Transverse colon (tissue), 4 donors: Measurements from ENCODE around the gene SRPRA. TPM values are rescaled to one million over a fixed set of nuclear protein-coding genes. Genes with fewer than 3 reads are reported as not detected.
A peak's percentile ranks its signal among the peaks of the same experiment; 100 is the strongest.

Experiments used
- DNase-seq: peaks from one replicate; pipeline ENCODE4 v3.0.0-alpha.2; 2019
- H3K27ac ChIP-seq, 4 donors: fragments of 200-600 bp; sonication (generic); 2 replicates each; pipeline ENCODE4 v1.5.1; 2016 to 2018; ENCODE audit warnings: inconsistent platforms in 4 of 4
- H3K27me3 ChIP-seq: fragments of 200-600 bp; sonication (generic); 2 replicates; pipeline ENCODE4 v1.5.1; 2017; ENCODE audit warnings: inconsistent platforms
- H3K36me3 ChIP-seq, 4 donors: fragments of 200-600 bp; sonication (generic); 2 replicates each; pipeline ENCODE4 v1.5.1; 2017 to 2019; ENCODE audit warnings: inconsistent platforms in 4 of 4
- H3K4me1 ChIP-seq, 4 donors: fragments of 200-600 bp; sonication (generic); 2 replicates each; pipeline ENCODE4 v1.5.1; 2017 to 2020; ENCODE audit warnings: inconsistent platforms in 4 of 4
- H3K4me3 ChIP-seq, 4 donors: fragments of 200-600 bp; sonication (generic); 1 replicate in 1 of 4; 2 replicates in 3 of 4; pipeline versions ENCODE4 v1.5.1 to v1.6.1; 2017 to 2019; ENCODE audit warnings: inconsistent platforms in 4 of 4
- H3K9me3 ChIP-seq, 2 donors: fragments of 200-600 bp; sonication (generic); 2 replicates each; pipeline ENCODE4 v1.5.1; 2017 to 2019; ENCODE audit warnings: inconsistent platforms in 2 of 2
- CTCF ChIP-seq, 5 experiments: fragments of 200-600 bp in 3 of 5; fragments of 450-650 bp in 2 of 5; sonication (generic) in 3 of 5; IDR thresholded peaks; 1 replicate in 2 of 5; 2 replicates in 3 of 5; pipeline ENCODE4 v1.5.1; 2016 to 2017; ENCODE audit warnings: antibody characterized with exemption in 5 of 5, inconsistent platforms in 3 of 5, mild to moderate bottlenecking in 2 of 5, moderate library complexity in 1 of 5
- EP300 ChIP-seq: sonication (generic); formaldehyde crosslinking; IDR thresholded peaks from one replicate; pipeline ENCODE4 v1.6.1; 2017; ENCODE audit warnings: antibody characterized with exemption, low read depth
- POLR2A ChIP-seq: fragments of 450-650 bp; IDR thresholded peaks from one replicate; pipeline ENCODE4 v1.6.1; 2016; ENCODE audit warnings: antibody characterized with exemption, mild to moderate bottlenecking, moderate library complexity
- POLR2AphosphoS5 ChIP-seq, 3 donors: sonication (generic); formaldehyde crosslinking; IDR thresholded peaks; one replicate each; pipeline ENCODE4 v1.6.1; 2016; ENCODE audit warnings: antibody characterized with exemption in 3 of 3
- WGBS, 2 donors: methylation state at CpG; one replicate each; pipeline ENCODE4 v1.1.5; 2018; ENCODE audit warnings: low coverage in 1 of 2; 5-methylcytosine and 5-hydroxymethylcytosine counted together
- in situ Hi-C, 4 donors: fragments of 200-750 bp; cut with MboI; loops; one replicate each; pipeline versions ENCODE4 v1.15.0 to v1.15.1; 2017; ENCODE audit warnings: low sequenced_read_pairs in 3 of 4, low pct_ligation_motif_present in 1 of 4, low pct_unique_long_range_greater_than_20kb in 1 of 4
- intact Hi-C: fragments of 100-400 bp; cut with DNase I; formaldehyde crosslinking; loops from one replicate; pipeline ENCODE4 v1.15.1; 2023; ENCODE audit warnings: low total_unique reads
- total RNA-seq, 4 donors: library from RNA; depleted of rRNA; stranded (reverse); fragments of >200 nt; gene quantifications; one replicate each; pipeline ENCODE4 v1.1.0, GENCODE V29; 2016

Gene SRPRA
- total RNA-seq, 4 donors from 2014 or later: 18.9 to 66.5 (median 63.5) TPM

- TF ChIP-seq POLR2AphosphoS5 (IDR thresholded peaks at IDR 0.05) (no peak), EP300 (no peak), POLR2A (no peak), CTCF (IDR thresholded peaks at IDR 0.05) (no peak)
- no peak overlapping the region for H3K4me3 ChIP-seq
- intact Hi-C loops (no loop called here), in situ Hi-C loops (no loop called here)
- peaks cover 7 to 28% (median 15%) of the 10 kb centered on the region in 4 donors for H3K4me1 ChIP-seq
- 61 to 64% methylated on average over 4 to 6 of the region's 6 CpGs for WGBS, 2 donors
- no peaks in the 10 kb centered on the region for H3K9me3 ChIP-seq
- peak; percentile 83 for DNase-seq
- no peaks in the 10 kb centered on the region for H3K27me3 ChIP-seq
- H3K36me3 ChIP-seq: peaks cover 0 to 7% (median 0%) of the 10 kb centered on the region in 4 donors
- H3K27ac ChIP-seq: no peak overlapping the region
Observed at GRCh38 chr11:126284829-126285228, 16.1 kb upstream of the SRPRA start.

- in situ Hi-C loops: no loop called here
- intact Hi-C loops: no loop called here
- 0% methylated on average over 2 to 49 of the region's 82 CpGs for WGBS, 2 donors
Observed at GRCh38 chr11:126282736-126283591, 14.3 kb upstream of the SRPRA start, which contains the start of gene TIRAP. Gene TIRAP, plus strand, starts transcription at chr11:126283093. Its CDS starts 7,802 bp downstream, at chr11:126290895.

GRCh38 chr11:126282361-126282735 is 13.7 kb upstream of the SRPRA start:
- 5% methylated on average over 15 of the region's 15 CpGs; no CpG with 5 or more reads in 1 of the 2 donors for WGBS, 2 donors
- intact Hi-C loops: no loop called here

More at GRCh38 chr11:126282736-126283591, 14.3 kb upstream of the SRPRA start, which contains the start of gene TIRAP:
- H3K4me1 ChIP-seq: peaks cover 7 to 28% (median 15%) of the 10 kb centered on the region in 4 donors
- H3K36me3 ChIP-seq: no peaks in the 10 kb centered on the region
- H3K27me3 ChIP-seq: no peaks in the 10 kb centered on the region
- DNase-seq: peak; percentile 76
- peak within 1 kb of the TSS; percentile 61 to 84 (median 78) for H3K4me3 ChIP-seq
- no peaks in the 10 kb centered on the region for H3K9me3 ChIP-seq
- TF ChIP-seq POLR2AphosphoS5 (IDR thresholded peaks at IDR 0.05) (peak; percentile 32 to 68 (median 62)), CTCF (IDR thresholded peaks at IDR 0.05) (peak in 4 of 5 experiments; percentile 1 to 52 (median 30)), POLR2A (peak; percentile 68), EP300 (no peak)
- peak within 1 kb of the TSS; percentile 92 to 94 (median 93) for H3K27ac ChIP-seq

More at GRCh38 chr11:126282361-126282735, 13.7 kb upstream of the SRPRA start:
- in situ Hi-C loops: no loop called here
- Histone ChIP-seq H3K27ac (peak overlapping the region; percentile 92 to 94 (median 93)), H3K4me3 (peak overlapping the region; percentile 61 to 84 (median 78)), H3K4me1 (peaks cover 7 to 28% (median 15%) of the 10 kb centered on the region in 4 donors), H3K36me3 (no peaks in the 10 kb centered on the region), H3K9me3 (no peaks in the 10 kb centered on the region), H3K27me3 (no peaks in the 10 kb centered on the region)
- peak; percentile 57 for DNase-seq
- TF ChIP-seq EP300 (no peak), POLR2AphosphoS5 (IDR thresholded peaks at IDR 0.05) (no peak), POLR2A (no peak), CTCF (IDR thresholded peaks at IDR 0.05) (no peak)
